Measurements from ENCODE around the gene TMEM273. TPM values are rescaled to one million over a fixed set of nuclear protein-coding genes. Genes with fewer than 3 reads are reported as not detected.

The TMEM273 gene
- total RNA-seq, 1 donor from 2014 or later: 82.3 TPM

GRCh38 chr10:49118430-49119074 lies 69.6 kb downstream of the TMEM273 start:
- no peak for TF ChIP-seq CTCF (IDR thresholded peaks at IDR 0.05)
- Histone ChIP-seq H3K36me3 (no peaks in the 10 kb centered on the region), H3K27me3 (no peaks in the 10 kb centered on the region), H3K27ac (peak overlapping the region in 1 of 2 donors; percentile 24), H3K4me3 (no peak overlapping the region), H3K9me3 (no peaks in the 10 kb centered on the region), H3K4me1 (peaks cover 0 to 16% of the 10 kb centered on the region in 2 donors)
- intact Hi-C loops (cut with DNase I): loop anchor here (10.0 kb wide), 1 partner anchor 416 kb away; the partner anchor contains the start of gene ERCC6
- DNase-seq (ENCODE audit: low spot score in 2 of 2): no peak

- Histone ChIP-seq H3K4me1 (peaks cover 0 to 24% of the 10 kb centered on the region in 2 donors), H3K36me3 (no peaks in the 10 kb centered on the region), H3K4me3 (no peak overlapping the region), H3K9me3 (no peaks in the 10 kb centered on the region), H3K27me3 (no peaks in the 10 kb centered on the region), H3K27ac (peak overlapping the region; percentile 24 to 53)
- TF ChIP-seq CTCF (IDR thresholded peaks at IDR 0.05): no peak
- intact Hi-C loops (cut with DNase I): loop anchor here (2.0 to 10.0 kb wide), 2 partner anchors 21 to 417 kb away; partner anchors contain the start of gene ERCC6
- no peak for DNase-seq (ENCODE audit: low spot score in 2 of 2)
Observed at GRCh38 chr10:49117376-49118070, 70.7 kb downstream of the TMEM273 start.

GRCh38 chr10:49116509-49117375 lies 71.4 kb downstream of the TMEM273 start:
- Histone ChIP-seq H3K4me1 (peaks cover 0 to 32% of the 10 kb centered on the region in 2 donors), H3K27ac (peak overlapping the region; percentile 53), H3K9me3 (no peaks in the 10 kb centered on the region), H3K36me3 (no peaks in the 10 kb centered on the region), H3K4me3 (no peak overlapping the region), H3K27me3 (no peaks in the 10 kb centered on the region)
- intact Hi-C loops (cut with DNase I): loop anchor here (2.0 to 10.0 kb wide), 2 partner anchors 22 to 418 kb away; partner anchors contain the start of gene ERCC6
- no peak for DNase-seq (ENCODE audit: low spot score in 2 of 2)
- no peak for TF ChIP-seq CTCF (IDR thresholded peaks at IDR 0.05)

GRCh38 chr10:49115796-49116508 lies 72.2 kb downstream of the TMEM273 start:
- no peaks in the 10 kb centered on the region for H3K36me3 ChIP-seq
- intact Hi-C loops (cut with DNase I): loop anchor here (2.0 to 10.0 kb wide), 4 partner anchors 23 to 419 kb away; partner anchors contain the start of gene ERCC6
- TF ChIP-seq CTCF (IDR thresholded peaks at IDR 0.05): no peak
- H3K27me3 ChIP-seq: no peaks in the 10 kb centered on the region
- peak overlapping the region; percentile 86 to 87 for H3K4me3 ChIP-seq
- DNase-seq (ENCODE audit: low spot score in 2 of 2): no peak
- H3K4me1 ChIP-seq: peaks cover 5 to 40% of the 10 kb centered on the region in 2 donors
- no peaks in the 10 kb centered on the region for H3K9me3 ChIP-seq
- H3K27ac ChIP-seq: peak overlapping the region; percentile 53
